SK-MEL-5 (cell line): Measurements from ENCODE around the gene TUBB. TPM values are rescaled to one million over a fixed set of nuclear protein-coding genes. Genes with fewer than 3 reads are reported as not detected.
"Not testable (repeated sequence)": the region's sequence is repeated elsewhere in the genome, so short reads cannot be mapped to it uniquely, and the experiment has no call there.

Experiments used
- DNase-seq: peaks from one replicate; pipeline ENCODE4 v3.0.0-alpha.2; 2016; ENCODE audit warnings: low read depth, low spot score
- in situ Hi-C: cut with HindIII; loops from 2 replicates; pipeline ENCODE4 v1.10.0; 2016; ENCODE audit warnings: low sequenced_read_pairs, high pct_unique_total_duplicates, low pct_unique_long_range_greater_than_20kb
- total RNA-seq: library from RNA; depleted of rRNA; stranded (reverse); fragments of >200 nt; shearing (Covaris generic); gene quantifications from 2 replicates; pipeline ENCODE4 v1.2.3, GENCODE V29; 2014

The TUBB gene
- total RNA-seq, 1 experiment from 2014 or later, result 457 TPM

DNA sequence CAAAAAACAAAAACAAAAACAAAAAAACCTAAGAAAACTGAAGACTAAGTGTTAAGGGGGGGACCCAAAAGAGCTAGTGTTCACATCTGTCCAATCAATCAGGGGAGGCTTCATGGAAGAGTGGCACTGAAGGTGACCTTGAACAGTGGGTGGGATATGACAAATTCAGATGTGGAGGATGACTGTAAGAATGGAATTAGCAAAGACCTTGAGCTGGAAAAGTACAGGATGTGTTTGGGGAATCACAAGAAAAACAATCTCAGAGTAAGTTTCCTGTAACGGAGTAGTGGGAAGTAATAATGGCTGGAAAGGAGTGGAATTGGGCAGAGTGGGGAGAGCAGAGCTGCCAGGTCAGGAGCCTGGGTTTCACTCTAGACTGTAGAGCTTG, 27.1 kb downstream of the TUBB start:
- DNase-seq, result no peak
- in situ Hi-C loops, result no loop called here

DNA sequence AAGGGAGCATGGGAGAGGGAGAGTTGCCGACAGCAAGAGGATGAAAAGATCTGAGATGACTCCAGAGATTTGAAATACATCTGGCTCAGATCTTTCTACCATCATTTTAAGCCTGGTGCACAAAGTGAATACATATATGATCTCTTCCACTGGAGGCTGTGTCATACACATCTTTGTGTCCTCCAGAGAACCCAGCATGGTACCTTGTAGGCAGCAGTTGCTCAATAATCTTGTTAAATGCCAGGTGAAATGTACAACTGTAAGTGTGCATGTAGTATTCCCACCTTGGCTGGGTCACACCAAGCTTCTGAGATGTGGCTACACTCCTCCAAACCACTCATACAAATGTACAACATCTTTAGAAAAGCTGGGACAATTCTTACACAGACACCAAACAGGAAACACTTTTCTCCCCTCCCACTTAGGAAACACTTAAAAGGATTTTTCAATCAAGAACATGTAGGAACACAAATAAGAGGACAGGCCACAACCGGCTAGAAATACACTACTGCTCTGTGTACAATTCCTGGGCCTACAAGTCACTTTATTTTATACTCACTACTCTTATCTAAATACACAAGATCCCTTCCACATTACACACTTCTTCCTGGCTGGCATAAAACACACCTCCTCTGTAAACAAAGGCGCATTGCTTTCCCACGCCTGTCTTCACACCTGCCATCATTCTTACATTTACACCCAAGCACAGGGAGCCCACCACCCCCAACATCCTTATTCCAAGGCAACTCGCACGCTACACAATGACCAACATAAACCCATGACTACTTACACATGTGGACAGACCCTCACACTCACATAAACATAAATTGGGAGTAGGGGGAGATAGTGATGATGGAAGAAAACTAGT, 28.0 kb downstream of the TUBB start:
- in situ Hi-C loops, result no loop called here

DNA sequence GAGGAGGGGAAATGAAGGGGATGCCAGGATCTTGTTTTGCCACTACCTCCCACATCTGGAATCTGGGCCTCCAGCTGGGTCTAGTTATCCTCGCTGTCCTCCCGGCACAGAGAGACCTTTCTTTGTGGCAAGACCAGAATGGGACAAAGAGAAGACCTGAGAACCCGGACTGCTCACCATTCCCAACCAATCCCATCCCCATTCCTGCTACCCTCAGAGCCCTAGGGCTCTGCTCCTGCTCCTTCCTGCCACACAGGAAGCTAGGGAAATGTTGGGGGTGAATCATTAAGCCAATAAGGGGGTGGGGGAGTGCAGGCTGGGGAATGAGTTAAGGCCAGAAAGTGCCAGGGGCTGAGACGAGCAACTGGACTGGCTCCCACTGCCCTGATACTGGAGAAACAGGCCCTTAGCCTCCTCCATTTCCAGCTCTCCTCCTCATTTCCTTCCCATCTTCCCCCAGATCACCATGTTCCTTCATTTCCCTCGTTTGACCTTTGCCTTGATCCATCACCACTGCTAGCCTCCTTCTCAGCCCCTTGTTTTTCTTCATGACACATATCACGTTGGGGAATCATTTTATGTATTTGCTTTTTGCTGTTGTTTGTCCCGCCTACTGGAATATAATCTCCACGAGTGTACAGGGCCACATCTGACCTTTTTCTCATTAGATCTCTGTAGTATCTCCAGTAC, 28.8 kb downstream of the TUBB start:
- in situ Hi-C loops, result no loop called here
- peak; percentile 80 for DNase-seq

More for the DNA sequence above, 28.0 kb downstream of the TUBB start:
- DNase-seq, result no peak

DNA sequence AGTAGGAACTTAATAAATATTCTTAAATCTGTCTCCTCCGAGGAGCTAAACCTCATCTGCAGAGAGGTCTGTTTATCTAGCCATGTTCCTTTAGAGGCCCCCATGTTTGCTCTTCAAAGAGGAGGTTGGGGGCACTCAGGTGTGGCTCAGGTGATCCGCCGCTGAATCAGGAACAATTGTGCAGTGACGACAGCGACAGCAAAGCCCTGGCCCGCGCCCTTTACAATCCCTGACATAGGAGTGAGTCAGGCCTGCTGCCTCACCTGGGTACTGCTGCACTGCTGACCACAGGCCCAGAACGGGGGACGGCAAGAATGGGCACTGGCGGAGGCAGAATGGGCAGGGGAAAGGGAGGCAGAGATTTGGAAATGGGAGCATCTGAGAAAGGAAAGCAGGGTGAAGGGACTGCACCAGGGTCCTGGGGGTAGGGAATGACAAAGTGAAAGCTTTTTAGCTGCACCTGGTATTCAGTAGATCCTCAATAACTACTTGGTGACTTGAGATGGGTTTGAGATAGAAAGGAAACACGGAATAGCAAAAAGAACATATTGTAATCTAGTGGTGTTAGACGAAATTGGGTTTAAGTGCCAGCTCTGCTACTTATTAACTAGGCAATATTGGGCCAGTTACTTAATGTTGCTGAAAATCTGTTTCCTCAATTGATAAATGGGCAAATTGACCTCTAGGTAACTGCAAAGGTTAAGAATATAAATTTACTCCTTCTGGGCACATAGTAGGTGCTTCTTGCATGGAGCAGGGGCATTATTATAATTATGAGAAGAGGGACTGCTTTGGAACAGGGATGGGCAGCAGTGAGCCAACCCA, 29.6 kb downstream of the TUBB start:
- in situ Hi-C loops, result no loop called here
- DNase-seq, result no peak

DNA sequence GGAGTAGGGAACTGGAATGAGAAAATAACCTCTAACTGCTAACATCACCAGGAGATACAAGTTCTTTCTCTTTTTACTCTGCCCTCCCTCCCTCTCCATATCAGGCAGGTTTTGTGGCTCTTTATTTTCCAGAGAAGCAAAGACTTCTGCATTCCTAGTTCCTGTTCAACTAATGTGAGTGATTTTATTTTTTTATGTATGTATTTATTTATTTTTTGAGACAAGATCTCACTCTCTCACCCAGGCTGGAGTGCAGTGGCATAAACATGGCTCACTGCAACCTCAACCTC, 30.2 kb downstream of the TUBB start:
- in situ Hi-C loops, result no loop called here

DNA sequence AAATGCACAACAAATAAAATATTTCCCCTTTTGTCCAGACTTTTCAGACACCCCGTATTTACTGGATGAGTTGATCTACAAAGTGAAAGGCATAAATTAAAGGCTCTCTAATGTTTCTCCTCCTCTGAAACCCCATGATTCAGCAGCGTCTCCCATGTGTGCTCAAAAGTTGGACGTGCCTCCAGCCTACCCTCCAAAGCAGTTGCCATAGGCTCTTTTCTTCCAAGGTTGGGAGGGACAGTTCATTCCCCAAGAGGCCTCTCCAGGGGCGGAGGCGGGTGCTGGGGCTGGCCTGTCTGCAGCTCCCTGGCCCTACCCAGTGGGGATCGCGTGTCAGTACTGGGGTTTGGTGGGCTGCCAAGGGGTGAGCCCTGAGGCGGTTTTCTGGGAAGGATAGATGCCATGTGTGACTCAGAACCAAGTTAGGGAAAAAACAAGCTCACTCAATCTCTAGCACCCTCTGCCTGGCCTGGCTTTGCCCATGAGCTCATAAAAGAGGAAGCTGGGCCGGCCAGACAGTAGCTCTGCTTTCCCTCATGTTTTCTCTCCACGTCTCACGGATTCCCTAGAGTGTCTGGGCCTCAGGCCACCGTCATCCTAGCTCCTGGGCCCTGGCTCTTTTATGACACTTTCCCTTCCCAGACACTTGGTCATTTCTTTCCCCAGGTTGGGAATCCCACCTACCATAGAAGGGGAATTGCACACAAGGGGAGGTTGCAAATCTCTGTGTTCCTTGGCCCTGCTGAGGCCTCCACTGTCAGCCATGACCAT, 32.2 kb downstream of the TUBB start:
- in situ Hi-C loops, result no loop called here

More for the DNA sequence above, 30.2 kb downstream of the TUBB start:
- DNase-seq, result no peak

DNA sequence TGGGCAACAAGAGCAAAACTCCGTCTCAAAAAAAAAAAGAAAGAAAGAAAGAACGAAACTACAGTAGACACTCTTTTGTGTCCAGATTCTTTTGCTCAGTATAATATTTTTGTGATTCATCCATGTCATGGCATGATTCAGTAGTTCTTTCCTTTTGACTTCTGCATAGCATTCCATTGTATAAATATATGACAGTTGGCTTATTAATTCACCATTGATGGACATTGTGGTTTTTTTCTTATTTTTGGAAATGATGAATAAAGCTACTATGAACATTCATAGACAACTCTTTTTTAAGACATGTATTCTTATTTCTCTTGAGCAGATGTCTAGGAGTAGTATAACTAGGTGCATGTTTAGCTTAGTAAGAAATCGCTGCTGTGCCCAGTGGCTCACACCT, 34.5 kb downstream of the TUBB start:
- in situ Hi-C loops, result no loop called here
- DNase-seq, result no peak

More for the DNA sequence above, 32.2 kb downstream of the TUBB start:
- DNase-seq, result peak; percentile 97

DNA sequence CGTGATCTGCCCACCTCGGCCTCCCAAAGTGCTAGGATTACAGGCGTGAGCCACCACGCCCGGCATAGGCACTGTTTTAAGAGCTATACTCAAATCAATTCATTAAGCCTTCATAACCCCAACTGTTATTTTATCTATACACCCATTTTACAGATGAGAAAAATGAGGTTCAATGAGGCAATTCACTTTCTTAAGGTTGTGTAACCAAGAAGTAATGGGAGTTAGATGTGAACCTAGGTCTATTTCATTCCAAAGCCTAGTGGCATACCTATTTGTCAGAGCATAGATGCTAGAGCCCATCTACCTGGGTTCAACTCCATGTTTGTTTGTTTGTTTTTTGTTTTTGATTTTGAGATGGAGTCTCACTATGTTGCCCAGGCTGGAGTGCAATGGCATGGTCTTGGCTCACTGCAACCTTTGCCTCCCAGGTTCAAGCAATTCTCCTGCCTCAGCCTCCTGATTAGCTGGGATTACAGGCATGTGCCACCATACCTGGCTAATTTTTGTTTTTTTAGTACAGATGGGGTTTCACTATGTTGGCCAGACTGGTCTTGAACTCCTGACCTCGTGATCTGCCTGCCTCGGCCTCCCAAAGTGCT, 36.4 kb downstream of the TUBB start:
- DNase-seq, in situ Hi-C loops: not testable (repeated sequence)

DNA sequence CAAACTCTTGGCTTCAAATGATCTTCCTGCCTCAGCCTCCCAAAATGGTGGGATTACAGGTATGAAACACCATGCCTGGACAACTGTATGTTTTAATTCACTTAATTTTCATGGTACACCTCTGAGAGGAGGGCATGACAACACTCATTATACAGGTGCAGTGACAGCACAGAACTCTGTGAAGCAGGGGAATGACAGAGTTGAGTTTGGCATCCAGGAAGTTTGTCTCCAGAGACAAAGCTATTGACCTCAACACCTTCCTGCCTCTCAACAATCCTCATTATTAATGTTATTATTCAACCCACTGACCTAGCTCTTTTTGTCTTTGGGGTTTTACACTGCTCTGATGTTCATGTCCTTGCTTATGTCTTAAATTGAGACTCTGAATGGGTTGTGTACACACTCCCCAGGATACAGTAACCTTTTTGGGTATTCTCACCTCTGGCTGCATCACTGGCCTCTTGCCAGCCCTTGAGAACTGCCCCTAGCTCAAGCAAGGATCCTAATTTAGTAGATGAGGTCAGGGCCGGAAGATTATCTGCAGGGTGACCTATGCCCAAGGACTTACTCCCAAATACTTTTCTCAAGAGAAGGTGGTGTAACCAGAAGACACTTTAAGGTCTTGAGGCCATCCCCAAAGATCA, 37.2 kb downstream of the TUBB start:
- DNase-seq, result no peak
- in situ Hi-C loops, result no loop called here

DNA sequence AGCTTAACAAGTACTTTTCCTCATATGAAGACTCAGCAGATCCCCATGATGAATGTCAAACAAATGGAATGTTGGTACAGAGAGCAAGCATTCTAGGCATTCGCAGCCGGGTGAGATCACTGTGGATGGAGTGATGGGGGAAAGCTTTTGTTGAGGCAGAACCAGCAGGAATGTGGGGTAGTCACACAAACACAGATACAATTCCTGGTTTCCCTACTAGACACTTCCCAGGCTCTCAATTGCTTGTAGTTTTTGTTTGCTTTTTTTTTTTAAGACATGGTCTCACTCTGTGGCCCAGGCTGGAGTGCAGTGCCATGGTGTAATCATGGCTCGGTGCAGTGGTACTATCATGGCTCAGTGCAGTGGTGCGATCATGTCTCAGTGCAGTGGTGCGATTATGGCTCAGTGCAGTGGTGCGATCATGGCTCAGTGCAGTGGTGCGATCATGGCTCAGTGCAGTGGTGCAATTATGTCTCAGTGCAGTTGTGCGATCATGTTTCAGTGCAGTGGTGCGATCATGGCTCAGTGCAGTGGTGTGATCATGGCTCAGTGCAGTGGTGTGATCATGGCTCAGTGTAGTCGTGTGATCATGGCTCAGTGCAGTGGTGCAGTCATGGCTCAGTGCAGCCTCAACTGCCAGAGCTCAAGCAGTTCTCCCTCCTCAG, 39.6 kb downstream of the TUBB start:
- in situ Hi-C loops, result no loop called here
- DNase-seq, result no peak

DNA sequence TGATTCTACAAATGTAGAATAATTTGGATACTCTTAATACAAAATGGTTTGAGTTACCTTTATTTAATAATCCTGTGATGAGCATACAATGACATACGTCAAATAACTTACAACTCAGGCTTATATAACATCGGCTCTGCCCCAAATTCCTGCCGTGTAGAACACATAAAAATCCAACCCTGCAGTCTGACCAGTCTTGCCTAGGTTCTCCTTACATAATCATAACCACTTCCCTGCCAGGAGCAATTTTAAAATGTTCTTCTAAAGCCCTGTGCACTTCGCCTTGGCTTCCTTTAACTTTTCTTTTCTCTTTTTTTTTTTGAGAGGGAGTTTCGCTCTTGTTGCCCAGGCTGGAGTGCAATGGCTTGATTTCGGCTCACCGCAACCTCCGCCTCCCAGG, 40.4 kb downstream of the TUBB start:
- in situ Hi-C loops, result no loop called here
- no peak for DNase-seq

DNA sequence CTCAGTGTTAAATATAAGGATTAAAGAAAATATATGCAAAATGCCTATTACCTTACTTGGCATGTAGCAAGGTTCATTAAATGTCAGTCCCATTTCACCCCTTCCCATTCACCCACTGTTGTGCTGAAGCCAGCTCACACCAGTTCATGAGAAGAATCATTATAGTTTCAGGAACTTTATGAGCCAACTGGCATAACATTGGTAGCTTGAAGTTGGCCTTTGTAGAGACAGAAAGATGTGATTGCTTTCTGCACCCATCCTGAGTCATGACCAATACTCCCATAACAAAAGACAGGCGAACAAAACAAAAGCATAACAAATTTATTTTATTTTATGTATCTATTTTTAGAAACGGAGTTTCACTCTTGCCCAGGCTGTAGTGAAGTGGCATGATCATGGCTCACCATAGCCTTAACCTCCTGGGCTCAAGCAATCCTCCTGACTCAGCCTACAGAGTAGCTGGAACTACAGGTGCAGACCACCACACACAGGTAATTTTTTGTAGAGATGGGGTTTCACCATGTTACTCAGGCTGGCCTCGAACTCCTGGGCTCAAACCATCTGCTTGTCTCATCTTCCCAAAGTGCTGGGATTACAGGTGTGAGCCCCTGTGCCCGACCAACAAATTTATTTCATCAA, 41.8 kb downstream of the TUBB start:
- in situ Hi-C loops, result no loop called here
- DNase-seq, result no peak

DNA sequence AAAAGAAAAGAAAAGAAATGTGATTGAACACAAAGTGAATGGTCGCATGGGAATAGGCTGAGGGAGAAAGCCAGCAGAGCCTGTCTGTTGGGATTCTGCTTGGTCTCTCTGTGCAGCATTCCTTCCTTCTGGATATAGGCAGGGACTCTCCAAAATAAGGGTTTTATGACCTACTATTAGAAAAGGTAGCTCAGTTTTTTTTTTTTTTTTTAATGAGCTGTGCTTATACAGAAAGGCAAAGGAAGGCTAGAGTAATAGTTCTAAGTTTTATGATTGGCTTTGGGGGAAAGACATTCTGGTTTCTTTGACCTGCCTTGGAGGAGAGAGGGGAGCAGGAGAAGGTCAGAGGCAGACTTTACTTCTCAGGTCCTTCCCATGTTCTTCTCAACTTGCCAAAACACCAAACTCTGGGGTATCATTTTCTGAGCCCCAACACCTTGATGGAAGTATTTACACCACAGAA, 43.0 kb downstream of the TUBB start:
- in situ Hi-C loops, result no loop called here
- no peak for DNase-seq

DNA sequence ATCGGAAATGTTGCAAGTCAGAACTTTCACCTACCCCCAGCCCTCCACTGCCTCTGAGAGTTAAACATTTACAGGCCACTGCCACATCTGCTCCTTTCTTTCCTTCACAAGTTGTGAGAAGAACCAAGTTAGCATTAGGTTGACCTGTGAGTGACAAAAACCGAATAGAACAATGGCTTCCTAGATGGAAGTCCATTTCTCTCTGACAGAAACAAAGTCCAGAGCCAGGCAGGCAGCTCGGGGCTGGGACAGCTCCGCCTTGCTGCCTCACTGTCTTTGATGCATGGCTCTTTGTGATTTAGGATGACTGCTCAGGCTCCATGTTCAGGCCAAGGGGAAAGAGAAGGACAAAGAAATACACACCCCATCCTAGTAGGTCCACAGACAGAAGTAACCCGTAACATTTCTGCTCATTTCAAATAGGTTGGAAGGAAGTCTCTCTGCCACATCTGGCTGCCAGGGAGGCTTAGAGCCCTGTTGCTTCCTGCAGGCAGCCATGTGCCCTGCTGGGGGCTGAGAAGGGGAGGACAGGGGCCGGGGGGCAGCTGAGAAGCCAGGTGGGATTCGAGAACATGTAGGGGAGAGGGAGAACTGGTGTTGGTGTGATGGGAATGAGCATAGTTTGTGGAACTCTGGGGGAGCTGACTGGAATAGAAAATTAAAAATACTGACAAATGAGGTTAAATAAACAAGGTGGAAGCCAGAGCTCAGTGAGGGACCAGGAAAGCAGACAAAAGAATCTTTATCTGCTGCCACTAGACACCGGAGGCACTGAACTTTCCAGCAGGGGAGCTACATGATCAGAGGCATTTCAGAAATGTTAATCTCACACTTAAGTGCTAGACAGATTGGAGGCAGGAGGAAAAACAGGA, 43.7 kb downstream of the TUBB start:
- peak; percentile 91 for DNase-seq
- in situ Hi-C loops, result no loop called here

DNA sequence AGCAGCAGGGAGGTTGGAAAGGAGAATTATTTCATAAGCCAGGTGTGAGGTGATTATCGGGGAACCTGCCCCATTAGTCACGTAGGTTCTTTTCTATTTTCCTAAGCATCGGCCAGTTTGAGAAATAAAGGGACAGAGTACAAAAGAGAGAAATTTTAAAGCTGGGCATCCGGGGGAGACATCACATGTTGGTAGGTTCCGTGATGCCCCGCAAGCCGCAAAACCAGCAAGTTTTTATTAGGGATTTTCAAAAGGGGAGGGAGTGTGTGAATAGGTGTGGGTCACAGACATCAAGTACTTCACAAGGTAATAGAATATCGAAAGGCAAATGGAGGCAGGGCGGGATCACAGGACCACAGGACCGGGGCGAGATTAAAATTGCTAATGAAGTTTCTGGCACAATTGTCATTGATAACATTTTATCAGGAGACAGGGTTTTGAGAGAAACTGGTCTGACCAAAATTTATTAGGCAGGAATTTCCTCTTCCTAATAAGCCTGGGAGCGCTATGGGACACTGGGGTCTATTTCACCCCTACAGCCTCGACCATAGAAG, 44.4 kb downstream of the TUBB start:
- in situ Hi-C loops, DNase-seq: not testable (repeated sequence)
